ENCODE data around the gene OSBPL10.

Gene OSBPL10

GRCh38 chr3:31760654-31761053, 220.4 kb downstream of the OSBPL10 start:
- no peaks in the 10 kb centered on the region for H3K9me3 Mint-ChIP-seq
- DNase-seq (no peak), ATAC-seq (no peak)
- no peaks in the 10 kb centered on the region for H3K27me3 Mint-ChIP-seq
- no peak overlapping the region for H3K27ac Mint-ChIP-seq
- H3K4me1 Mint-ChIP-seq: peaks cover 19% of the 10 kb centered on the region
- H3K36me3 Mint-ChIP-seq (ENCODE audit: low read depth): no peaks in the 10 kb centered on the region
- no peak overlapping the region for H3K4me3 Mint-ChIP-seq

GRCh38 chr3:31758322-31758965, 222.6 kb downstream of the OSBPL10 start:
- Mint-ChIP-seq H3K4me1 (peaks cover 25% of the 10 kb centered on the region), H3K9me3 (no peaks in the 10 kb centered on the region), H3K36me3 (ENCODE audit: low read depth) (no peaks in the 10 kb centered on the region), H3K27me3 (no peaks in the 10 kb centered on the region), H3K27ac (no peak overlapping the region), H3K4me3 (no peak overlapping the region)
- ATAC-seq (no peak), DNase-seq (no peak)

DNA sequence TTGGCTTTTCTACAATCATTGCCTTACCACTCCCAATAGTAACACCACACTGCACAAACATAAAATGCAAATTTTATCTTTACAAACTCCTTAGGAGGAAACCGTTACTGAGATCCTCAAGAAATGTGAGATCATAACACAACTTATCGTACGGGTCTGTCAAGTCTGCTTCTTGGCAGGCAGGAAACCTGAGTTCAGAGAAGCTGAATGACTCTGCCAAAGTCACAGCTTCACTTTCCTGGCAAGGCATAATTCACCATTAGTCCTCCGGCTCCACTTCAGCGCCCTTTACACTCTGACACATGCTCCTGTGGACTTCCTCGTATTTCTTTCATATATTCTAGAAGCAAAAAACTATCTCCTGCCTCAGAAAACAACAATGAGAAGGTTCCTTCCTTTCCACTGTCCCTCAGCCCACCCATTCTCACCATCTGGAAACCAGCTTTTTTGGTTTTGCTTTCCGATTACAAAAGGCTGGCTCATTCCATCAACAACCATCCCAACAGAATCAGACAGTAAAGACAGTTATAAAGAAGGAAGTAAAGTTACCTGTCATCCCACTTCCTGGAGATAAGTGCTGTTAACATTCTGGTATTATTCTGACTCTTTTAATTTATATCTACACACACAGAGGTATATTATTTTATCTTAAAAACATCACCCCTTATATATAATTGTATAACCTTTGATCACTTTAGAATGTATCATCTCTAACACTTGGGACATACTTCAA, 225.0 kb downstream of the OSBPL10 start:
- Mint-ChIP-seq H3K4me3 (peak overlapping the region; percentile 24), H3K36me3 (ENCODE audit: low read depth) (no peaks in the 10 kb centered on the region), H3K9me3 (no peaks in the 10 kb centered on the region), H3K27ac (peak overlapping the region; percentile 75), H3K27me3 (no peaks in the 10 kb centered on the region), H3K4me1 (peaks cover 25% of the 10 kb centered on the region)
- DNase-seq: no peak
- peak; percentile 42 for ATAC-seq

DNA sequence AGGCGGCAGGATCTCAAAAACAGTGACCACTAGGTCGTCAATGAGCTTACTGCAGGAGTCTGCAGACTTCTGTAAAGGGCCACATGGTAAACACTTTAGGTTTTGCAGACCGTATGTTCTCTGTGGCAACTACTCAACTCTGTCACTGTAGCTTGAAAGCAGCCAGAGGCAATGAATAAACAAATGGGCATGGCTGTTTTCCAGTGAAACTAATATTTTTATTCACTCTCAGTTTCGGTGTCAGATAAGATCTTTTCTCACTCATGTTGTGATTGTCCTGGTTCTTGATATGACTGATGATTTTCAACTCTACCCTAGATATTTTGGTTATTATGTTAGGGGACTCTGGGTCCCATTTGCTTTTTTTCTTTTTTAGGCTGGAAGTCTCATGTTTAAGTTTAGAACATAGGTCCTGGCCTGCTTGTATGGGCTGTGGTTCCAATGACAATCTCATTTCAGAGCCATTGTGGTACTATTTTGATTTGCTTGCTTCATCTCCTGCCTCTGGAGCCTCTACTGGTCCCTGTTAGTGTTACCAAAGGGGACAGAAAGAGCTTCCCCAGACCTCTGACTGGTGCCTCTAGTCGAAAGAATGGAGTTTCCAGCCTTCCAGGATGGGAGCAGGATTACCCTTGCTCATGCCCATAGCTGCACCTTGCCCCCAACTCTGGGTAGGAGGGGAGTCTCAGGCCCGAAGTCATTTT, 226.3 kb downstream of the OSBPL10 start:
- no peaks in the 10 kb centered on the region for H3K9me3 Mint-ChIP-seq
- peak; percentile 71 for ATAC-seq
- H3K36me3 Mint-ChIP-seq (ENCODE audit: low read depth): no peaks in the 10 kb centered on the region
- no peak for DNase-seq
- H3K27ac Mint-ChIP-seq: no peak overlapping the region
- H3K4me1 Mint-ChIP-seq: peaks cover 25% of the 10 kb centered on the region
- H3K27me3 Mint-ChIP-seq: no peaks in the 10 kb centered on the region
- H3K4me3 Mint-ChIP-seq: no peak overlapping the region

- H3K36me3 Mint-ChIP-seq (ENCODE audit: low read depth): no peaks in the 10 kb centered on the region
- ATAC-seq (no peak), DNase-seq (no peak)
- peaks cover 24% of the 10 kb centered on the region for H3K4me1 Mint-ChIP-seq
- H3K27me3 Mint-ChIP-seq: no peaks in the 10 kb centered on the region
- H3K27ac Mint-ChIP-seq: no peak overlapping the region
- H3K4me3 Mint-ChIP-seq: no peak overlapping the region
- no peaks in the 10 kb centered on the region for H3K9me3 Mint-ChIP-seq
Observed at GRCh38 chr3:31753050-31753425, 228.0 kb downstream of the OSBPL10 start.

- no peak overlapping the region for H3K27ac Mint-ChIP-seq
- H3K4me1 Mint-ChIP-seq: peaks cover 21% of the 10 kb centered on the region
- H3K27me3 Mint-ChIP-seq: no peaks in the 10 kb centered on the region
- no peaks in the 10 kb centered on the region for H3K36me3 Mint-ChIP-seq (ENCODE audit: low read depth)
- H3K4me3 Mint-ChIP-seq: no peak overlapping the region
- no peaks in the 10 kb centered on the region for H3K9me3 Mint-ChIP-seq
- DNase-seq (no peak), ATAC-seq (no peak)
Observed at GRCh38 chr3:31752305-31753049, 228.6 kb downstream of the OSBPL10 start.

GRCh38 chr3:31750341-31750740, 230.7 kb downstream of the OSBPL10 start:
- no peak overlapping the region for H3K4me3 Mint-ChIP-seq
- H3K4me1 Mint-ChIP-seq: peaks cover 8% of the 10 kb centered on the region
- H3K27me3 Mint-ChIP-seq: no peaks in the 10 kb centered on the region
- no peaks in the 10 kb centered on the region for H3K36me3 Mint-ChIP-seq (ENCODE audit: low read depth)
- no peaks in the 10 kb centered on the region for H3K9me3 Mint-ChIP-seq
- DNase-seq: no peak
- no peak overlapping the region for H3K27ac Mint-ChIP-seq
- ATAC-seq: no peak

GRCh38 chr3:31748933-31749295, 232.1 kb downstream of the OSBPL10 start:
- H3K36me3 Mint-ChIP-seq (ENCODE audit: low read depth): no peaks in the 10 kb centered on the region
- H3K9me3 Mint-ChIP-seq: no peaks in the 10 kb centered on the region
- H3K4me1 Mint-ChIP-seq: no peaks in the 10 kb centered on the region
- H3K4me3 Mint-ChIP-seq: no peak overlapping the region
- DNase-seq (no peak), ATAC-seq (no peak)
- H3K27me3 Mint-ChIP-seq: no peaks in the 10 kb centered on the region
- H3K27ac Mint-ChIP-seq: no peak overlapping the region

GRCh38 chr3:31748281-31748932, 232.7 kb downstream of the OSBPL10 start:
- no peaks in the 10 kb centered on the region for H3K36me3 Mint-ChIP-seq (ENCODE audit: low read depth)
- no peak overlapping the region for H3K4me3 Mint-ChIP-seq
- ATAC-seq (no peak), DNase-seq (no peak)
- H3K27me3 Mint-ChIP-seq: no peaks in the 10 kb centered on the region
- no peak overlapping the region for H3K27ac Mint-ChIP-seq
- H3K9me3 Mint-ChIP-seq: no peaks in the 10 kb centered on the region
- H3K4me1 Mint-ChIP-seq: no peaks in the 10 kb centered on the region

GRCh38 chr3:31747785-31748184, 233.3 kb downstream of the OSBPL10 start:
- H3K9me3 Mint-ChIP-seq: no peaks in the 10 kb centered on the region
- no peak overlapping the region for H3K27ac Mint-ChIP-seq
- no peaks in the 10 kb centered on the region for H3K27me3 Mint-ChIP-seq
- ATAC-seq (no peak), DNase-seq (no peak)
- no peak overlapping the region for H3K4me3 Mint-ChIP-seq
- H3K4me1 Mint-ChIP-seq: no peaks in the 10 kb centered on the region
- H3K36me3 Mint-ChIP-seq (ENCODE audit: low read depth): no peaks in the 10 kb centered on the region

DNA sequence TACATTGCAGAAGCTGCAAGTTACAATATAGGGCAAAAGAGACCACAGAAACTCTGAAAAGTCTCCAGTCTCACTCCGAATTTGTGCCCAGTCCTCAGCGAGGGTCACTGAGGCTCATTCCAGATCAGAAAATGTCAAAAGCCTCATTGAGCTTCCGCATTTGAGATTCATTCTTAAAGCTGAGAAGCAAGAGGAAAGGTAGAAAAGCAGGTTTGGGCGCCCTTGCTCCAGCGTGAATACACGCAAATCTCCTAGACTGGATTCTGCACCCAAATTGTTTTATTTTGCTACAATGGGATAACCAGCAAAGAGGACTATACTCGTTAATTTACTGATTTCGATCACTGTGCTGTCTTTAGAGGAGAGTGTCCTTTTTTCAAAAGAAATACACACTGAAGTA, 236.1 kb downstream of the OSBPL10 start:
- no peaks in the 10 kb centered on the region for H3K9me3 Mint-ChIP-seq
- no peak overlapping the region for H3K27ac Mint-ChIP-seq
- no peaks in the 10 kb centered on the region for H3K36me3 Mint-ChIP-seq (ENCODE audit: low read depth)
- ATAC-seq: no peak
- no peaks in the 10 kb centered on the region for H3K27me3 Mint-ChIP-seq
- DNase-seq: no peak
- H3K4me3 Mint-ChIP-seq: no peak overlapping the region
- no peaks in the 10 kb centered on the region for H3K4me1 Mint-ChIP-seq

GRCh38 chr3:31743331-31744089, 237.6 kb downstream of the OSBPL10 start:
- Mint-ChIP-seq H3K27ac (no peak overlapping the region), H3K27me3 (no peaks in the 10 kb centered on the region), H3K4me1 (no peaks in the 10 kb centered on the region), H3K4me3 (no peak overlapping the region), H3K36me3 (ENCODE audit: low read depth) (no peaks in the 10 kb centered on the region), H3K9me3 (no peaks in the 10 kb centered on the region)
- DNase-seq (no peak), ATAC-seq (no peak)

DNA sequence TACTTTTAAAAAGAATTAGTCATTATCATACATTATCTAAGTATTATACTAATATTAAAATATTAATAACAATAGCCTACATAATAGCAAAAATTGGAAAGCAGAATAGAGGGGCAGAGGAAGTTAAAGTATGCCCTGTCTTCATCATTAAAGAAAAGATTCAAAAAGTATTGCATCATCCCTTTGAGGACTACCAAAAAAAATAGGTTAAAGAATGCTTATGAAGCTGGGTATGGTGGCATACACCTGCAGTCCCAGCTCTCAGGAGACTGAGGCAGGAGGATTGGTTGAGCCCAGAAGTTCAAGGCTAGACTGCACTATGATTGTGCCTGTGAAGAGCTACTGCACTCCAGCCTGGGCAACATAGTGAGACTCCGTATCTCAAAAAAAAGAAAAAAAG, 240.7 kb downstream of the OSBPL10 start:
- Mint-ChIP-seq H3K27ac (no peak overlapping the region), H3K4me1 (no peaks in the 10 kb centered on the region), H3K4me3 (no peak overlapping the region), H3K36me3 (ENCODE audit: low read depth) (no peaks in the 10 kb centered on the region), H3K27me3 (no peaks in the 10 kb centered on the region), H3K9me3 (no peaks in the 10 kb centered on the region)
- DNase-seq (no peak), ATAC-seq (no peak)

DNA sequence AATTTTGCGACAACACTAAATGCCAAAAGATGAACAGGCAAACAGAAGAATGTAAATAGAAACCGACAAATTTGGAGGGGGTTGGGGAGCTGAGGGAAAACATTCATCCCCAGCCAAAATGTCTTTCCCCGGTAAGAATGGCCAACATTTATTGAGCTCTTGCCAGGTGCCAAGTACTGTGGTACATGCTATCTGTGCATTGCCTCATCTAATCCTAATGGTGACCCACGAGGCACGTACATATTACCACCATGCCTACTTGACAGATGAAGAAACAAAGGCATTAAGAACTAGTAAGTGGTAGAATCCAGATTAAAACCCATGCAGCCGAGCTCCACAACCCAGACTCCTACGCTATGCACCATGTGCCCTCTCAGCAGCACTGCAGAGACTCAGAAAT, 242.7 kb downstream of the OSBPL10 start:
- H3K27me3 Mint-ChIP-seq: no peaks in the 10 kb centered on the region
- ATAC-seq (no peak), DNase-seq (no peak)
- no peaks in the 10 kb centered on the region for H3K36me3 Mint-ChIP-seq (ENCODE audit: low read depth)
- H3K9me3 Mint-ChIP-seq: no peaks in the 10 kb centered on the region
- no peak overlapping the region for H3K27ac Mint-ChIP-seq
- H3K4me3 Mint-ChIP-seq: no peak overlapping the region
- H3K4me1 Mint-ChIP-seq: no peaks in the 10 kb centered on the region
